OCI-M1 (cell line): Measurements from ENCODE around the gene DIP2B.

Experiments
- DNase-seq: peaks from one replicate; lab custom pipeline; 2025; lab: John Stamatoyannopoulos, UW

The DIP2B gene

GRCh38 chr12:50611021-50611744 is 106.4 kb downstream of the DIP2B start:
- peak; percentile 51 for DNase-seq

DNA sequence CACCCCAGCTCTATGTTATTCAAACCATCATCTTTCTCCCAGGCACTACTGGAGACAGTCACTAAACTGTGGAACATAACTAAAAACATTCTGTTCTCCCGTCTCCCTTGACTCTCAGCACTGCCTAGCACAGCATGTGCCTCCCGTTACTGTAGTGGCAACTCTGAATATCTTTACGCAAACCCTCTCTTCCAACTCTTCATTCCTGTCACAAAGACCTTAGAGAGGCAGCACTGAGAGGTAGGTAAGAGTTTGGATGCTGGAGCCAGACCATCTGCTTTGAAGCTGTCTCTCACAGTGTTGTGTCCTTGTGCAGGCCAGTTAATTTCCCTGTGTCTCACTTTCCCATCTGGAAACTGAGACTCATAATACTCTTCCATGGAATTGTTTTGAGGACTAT is 108.1 kb downstream of the DIP2B start:
- DNase-seq: no peak

DNA sequence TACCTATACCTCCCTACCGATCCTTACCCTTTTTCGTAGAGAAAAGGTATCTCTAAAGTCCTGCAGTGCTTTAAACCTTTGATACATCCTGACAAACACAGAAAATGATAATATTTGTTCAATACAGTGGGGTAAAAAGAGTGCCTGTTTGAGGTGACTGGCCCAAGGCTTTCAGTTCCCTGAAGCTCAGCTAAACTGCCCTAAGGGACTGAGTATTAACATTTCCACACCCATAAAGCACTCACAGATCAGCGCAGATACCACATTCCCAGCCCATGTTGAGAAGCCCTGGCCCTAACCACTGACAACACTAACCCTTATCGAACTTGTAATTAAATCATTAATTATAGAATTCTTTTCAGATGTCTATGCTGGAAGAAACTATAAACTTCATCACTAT is 108.7 kb downstream of the DIP2B start:
- DNase-seq: no peak

GRCh38 chr12:50614167-50614759 is 109.5 kb downstream of the DIP2B start:
- no peak for DNase-seq

GRCh38 chr12:50615145-50615906 is 110.5 kb downstream of the DIP2B start:
- DNase-seq: no peak

- DNase-seq: peak; percentile 58
These were observed 111.1 kb downstream of the DIP2B start for GRCh38 chr12:50615907-50616296.

DNA sequence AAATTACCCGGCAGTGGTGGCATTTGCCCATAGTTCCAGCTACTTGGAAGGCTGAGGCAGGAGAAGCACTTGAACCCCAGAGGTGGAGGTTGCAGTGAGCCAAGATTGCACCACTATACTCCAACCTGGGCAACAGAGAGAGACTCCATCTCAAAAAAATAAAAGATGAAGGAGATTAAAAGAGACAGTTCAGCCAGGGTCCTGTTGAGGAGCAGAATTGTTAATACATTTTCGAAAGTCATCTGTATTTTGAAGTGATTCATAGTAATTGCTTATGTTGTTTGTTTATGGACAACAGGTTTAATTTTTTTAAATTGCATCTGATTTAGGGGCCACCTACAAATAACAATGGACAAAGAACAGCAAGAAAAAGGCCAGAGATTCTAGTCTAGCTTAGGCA is 112.9 kb downstream of the DIP2B start:
- DNase-seq: no peak

- DNase-seq: no peak
These were observed 114.3 kb downstream of the DIP2B start for GRCh38 chr12:50618864-50619609.

DNA sequence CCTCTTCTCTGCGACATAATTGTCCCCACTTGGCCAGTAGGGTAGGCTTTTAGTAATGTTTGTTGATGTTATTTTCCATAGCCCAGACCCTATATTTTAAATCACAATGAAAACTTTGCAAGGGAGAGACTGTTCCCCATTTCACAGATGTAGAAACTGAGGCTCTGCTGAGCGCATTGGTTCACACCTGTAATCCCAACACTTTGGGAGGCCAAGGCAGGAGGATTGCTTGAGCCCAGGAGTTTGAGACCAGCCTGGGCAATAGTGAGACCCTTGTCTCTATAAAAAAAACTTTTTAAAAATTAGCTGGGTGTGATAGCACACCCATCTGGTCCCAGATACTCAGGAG is 114.8 kb downstream of the DIP2B start:
- DNase-seq: no peak

GRCh38 chr12:50620109-50620977 is 115.6 kb downstream of the DIP2B start:
- no peak for DNase-seq

- DNase-seq: no peak
These were observed 116.2 kb downstream of the DIP2B start for GRCh38 chr12:50620978-50621360.

DNA sequence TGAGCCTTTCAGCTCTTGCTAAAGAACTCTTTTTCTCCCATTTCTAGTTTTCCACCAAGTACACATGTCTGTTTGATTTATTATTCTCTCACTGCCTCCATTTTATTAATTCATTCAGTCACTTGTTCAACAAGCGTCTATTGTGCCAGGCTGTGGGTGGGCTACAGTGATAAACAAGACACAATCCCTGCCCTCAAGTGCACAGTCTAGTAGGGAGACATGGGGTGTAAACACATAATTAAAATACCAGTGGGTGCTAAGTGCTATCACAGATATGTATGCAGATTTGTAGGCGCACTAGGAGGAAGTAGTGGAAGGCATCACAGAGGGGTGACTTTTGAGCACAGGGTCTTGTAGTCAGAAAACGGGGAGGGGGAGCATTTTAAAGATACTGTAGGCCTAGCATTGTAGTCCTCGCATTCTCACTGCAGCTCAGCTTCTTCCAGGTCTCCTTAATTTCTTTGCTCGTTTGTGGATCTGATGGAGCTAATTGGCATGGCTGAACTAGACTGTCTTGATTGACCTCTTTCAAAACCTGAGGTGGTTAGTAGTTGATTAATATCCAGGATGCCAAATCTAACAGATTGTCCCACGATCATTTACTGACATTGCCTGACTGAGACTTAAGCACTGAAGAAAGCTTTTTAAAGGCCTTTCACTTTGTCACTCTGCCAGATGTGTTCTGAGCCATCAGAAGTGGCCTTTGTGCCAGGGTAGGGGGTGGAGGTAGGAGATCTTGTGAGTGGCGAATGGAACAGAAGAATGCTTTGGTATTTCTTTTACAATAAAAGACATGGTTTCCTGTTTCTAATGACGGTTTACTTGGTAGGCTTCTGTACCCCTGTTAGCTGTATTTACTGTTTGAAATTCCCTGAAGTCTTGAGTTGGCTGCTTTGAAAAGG is 116.9 kb downstream of the DIP2B start:
- no peak for DNase-seq

DNA sequence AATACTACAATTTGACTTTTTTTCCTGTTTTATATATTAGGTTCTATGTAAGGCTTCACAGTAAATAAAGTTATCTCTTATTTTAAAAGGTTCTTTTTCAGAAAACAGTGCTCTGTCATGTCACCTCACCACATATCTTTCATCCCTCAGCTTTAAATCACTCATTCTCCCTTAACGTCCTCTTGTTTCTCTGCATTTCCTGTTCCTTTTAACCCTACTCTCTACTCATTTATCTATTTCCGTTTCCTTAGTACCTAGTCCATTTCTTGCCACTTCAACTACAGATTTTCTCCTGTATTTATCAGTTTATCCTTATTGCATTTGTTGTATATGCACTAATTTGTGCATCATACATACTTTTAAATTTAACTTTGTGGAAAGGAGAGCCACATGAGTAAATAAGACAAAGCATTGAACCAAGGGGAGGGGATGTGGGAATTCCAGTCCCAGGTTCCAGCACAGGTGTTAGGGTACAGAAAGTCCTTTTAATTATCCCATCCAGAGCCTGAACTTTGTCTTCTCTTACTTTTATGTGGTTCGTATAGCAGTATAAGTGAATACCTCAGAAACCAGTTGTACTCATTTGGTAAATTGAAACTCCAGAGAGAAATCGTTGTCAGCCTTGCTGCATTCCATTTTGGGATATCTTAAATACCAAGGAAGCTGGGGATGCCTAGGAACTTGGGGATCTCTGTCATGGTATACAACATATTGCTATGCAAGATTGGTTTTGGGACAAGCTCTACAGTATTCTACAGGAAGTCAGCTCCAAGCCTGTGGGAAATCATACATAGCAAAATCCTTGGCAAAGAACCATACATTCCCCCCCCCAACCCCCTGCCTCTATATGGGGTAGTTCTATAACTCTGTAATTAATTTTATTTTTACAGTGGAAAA is 120.5 kb downstream of the DIP2B start:
- DNase-seq: no peak

- peak; percentile 55 for DNase-seq
These were observed 121.2 kb downstream of the DIP2B start for GRCh38 chr12:50626026-50626425.

DNA sequence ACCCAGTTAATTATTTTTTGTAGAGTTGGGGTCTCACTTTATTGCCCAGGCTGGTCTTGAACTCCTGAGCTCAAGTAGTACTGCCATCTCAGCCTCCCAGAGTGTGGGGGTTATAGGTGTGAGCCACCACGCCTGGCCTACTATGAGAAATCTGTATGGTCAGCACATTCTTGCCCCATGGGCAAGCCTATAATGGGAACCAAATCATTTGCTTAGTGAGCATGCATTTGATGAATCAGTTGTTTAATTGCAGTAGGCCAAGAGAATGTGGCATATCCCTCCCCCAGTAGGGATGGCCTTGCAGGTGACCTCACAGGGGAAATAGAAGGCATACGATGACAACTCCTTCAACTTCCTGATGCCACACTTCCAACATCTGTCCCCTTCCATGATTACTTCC is 122.7 kb downstream of the DIP2B start:
- no peak for DNase-seq

- DNase-seq: no peak
These were observed 123.6 kb downstream of the DIP2B start for GRCh38 chr12:50628394-50628793.

GRCh38 chr12:50633955-50634354 is 129.2 kb downstream of the DIP2B start:
- no peak for DNase-seq

DNA sequence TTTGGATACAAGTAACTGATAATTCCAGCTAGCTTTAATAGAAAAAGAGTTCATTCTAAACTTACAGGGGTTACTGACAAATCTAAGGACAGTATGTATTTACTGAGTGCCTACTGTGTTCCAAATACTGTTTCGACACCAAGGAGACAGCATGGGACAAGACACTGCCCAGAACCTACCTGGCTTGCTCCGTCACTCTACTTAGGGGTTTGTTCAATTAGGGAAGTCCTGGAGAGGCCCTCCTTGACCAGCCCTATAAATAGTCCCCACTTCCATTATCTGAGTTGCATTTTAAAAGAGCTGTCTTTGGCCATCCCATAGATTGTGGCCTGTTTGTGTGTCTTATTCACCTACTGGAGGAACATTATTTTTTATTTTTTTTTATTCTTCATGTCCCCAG is 129.6 kb downstream of the DIP2B start:
- DNase-seq: no peak

- no peak for DNase-seq
These were observed 130.6 kb downstream of the DIP2B start for GRCh38 chr12:50635364-50635763.

DNA sequence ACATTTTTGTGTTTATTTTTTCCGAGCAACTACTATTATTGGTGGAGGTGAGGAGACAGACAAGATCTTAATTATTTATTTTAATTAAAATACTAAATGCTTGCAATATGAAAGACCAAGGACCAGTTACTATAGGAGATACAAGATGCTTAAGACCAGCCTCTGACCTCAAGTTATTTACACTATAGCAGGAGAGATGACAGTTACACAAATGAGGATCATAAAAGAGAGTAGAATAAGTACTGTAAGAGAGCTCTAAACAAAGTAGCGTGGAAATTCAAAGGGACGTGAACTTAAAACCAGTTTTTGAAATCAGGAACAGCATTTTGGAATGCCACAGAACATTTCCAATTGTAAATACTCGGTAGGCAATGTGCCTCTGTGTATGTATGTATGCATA is 131.1 kb downstream of the DIP2B start:
- no peak for DNase-seq
